ENCODE measurements around the gene SAMD4A.

- TF ChIP-seq CTCF (conservative IDR thresholded peaks at IDR 0.05 in 1 of 2, IDR thresholded peaks at IDR 0.05 in 1 of 2; ENCODE audit: extremely low read depth in 1 of 2, insufficient read depth in 1 of 2, low read depth in 1 of 2, low read length in 2 of 2) (no peak), EZH2 (IDR thresholded peaks at IDR 0.05; ENCODE audit: borderline replicate concordance, low read length) (no peak)
Observed at GRCh38 chr14:54783660-54784015, 216.7 kb downstream of the SAMD4A start.

All from mammary epithelial cell (primary cell).